Hindlimb muscle (tissue), 1 donor: ENCODE measurements around the gene TREML4. TPM values are rescaled to one million over a fixed set of nuclear protein-coding genes. Genes with fewer than 3 reads are reported as not detected.

Source experiments
- DNase-seq: peaks from one replicate; pipeline ENCODE4 v3.0.0-alpha.2; 2013
- polyA plus RNA-seq: library from polyadenylated mRNA; unstranded; fragments of 120-200 nt; gene quantifications from one replicate; pipeline ENCODE4 v1.2.1, GENCODE V29; 2013; ENCODE audit not compliant: insufficient read length

The TREML4 gene
- polyA plus RNA-seq, 1 donor, result not detected

- DNase-seq, result no peak
Observed at GRCh38 chr6:41255638-41256246, 27.6 kb downstream of the TREML4 start.

- no peak for DNase-seq
Observed at GRCh38 chr6:41256383-41256782, 28.2 kb downstream of the TREML4 start.

- peak; percentile 57 for DNase-seq
Observed at GRCh38 chr6:41257369-41258195, 29.4 kb downstream of the TREML4 start.

GRCh38 chr6:41258196-41258493 lies 30.0 kb downstream of the TREML4 start:
- DNase-seq, result no peak

GRCh38 chr6:41262401-41262800 lies 34.3 kb downstream of the TREML4 start:
- DNase-seq, result no peak

- no peak for DNase-seq
Observed at GRCh38 chr6:41263267-41263666, 35.1 kb downstream of the TREML4 start.

GRCh38 chr6:41266541-41266940 lies 38.4 kb downstream of the TREML4 start:
- DNase-seq, result no peak

- DNase-seq, result no peak
Observed at GRCh38 chr6:41268478-41268877, 40.3 kb downstream of the TREML4 start.

- no peak for DNase-seq
Observed at GRCh38 chr6:41269166-41269565, 41.0 kb downstream of the TREML4 start.

GRCh38 chr6:41269716-41270115 lies 41.6 kb downstream of the TREML4 start:
- DNase-seq, result no peak

- DNase-seq, result no peak
Observed at GRCh38 chr6:41271901-41272395, 43.8 kb downstream of the TREML4 start.

- DNase-seq, result no peak
Observed at GRCh38 chr6:41272591-41273240, 44.6 kb downstream of the TREML4 start.

- DNase-seq, result no peak
Observed at GRCh38 chr6:41273714-41274113, 45.6 kb downstream of the TREML4 start.

GRCh38 chr6:41274256-41274655 lies 46.1 kb downstream of the TREML4 start:
- DNase-seq, result no peak

GRCh38 chr6:41275489-41275888 lies 47.3 kb downstream of the TREML4 start:
- no peak for DNase-seq

- no peak for DNase-seq
Observed at GRCh38 chr6:41277605-41278004, 49.5 kb downstream of the TREML4 start.

- DNase-seq, result peak; percentile 38
Observed at GRCh38 chr6:41278699-41279405, 50.7 kb downstream of the TREML4 start.

GRCh38 chr6:41280381-41281057 lies 52.4 kb downstream of the TREML4 start:
- DNase-seq, result no peak

GRCh38 chr6:41283600-41283999 lies 55.5 kb downstream of the TREML4 start:
- DNase-seq, result no peak

GRCh38 chr6:41284726-41285125 lies 56.6 kb downstream of the TREML4 start:
- no peak for DNase-seq

GRCh38 chr6:41286544-41287346 lies 58.6 kb downstream of the TREML4 start, which contains the start of gene TREM1:
TREM1 (minus strand) TSS chr6:41286682; CDS start chr6:41286655, 27 bp downstream.
- peak; percentile 23 for DNase-seq
